ENCODE data around the gene PLEK.

DNA sequence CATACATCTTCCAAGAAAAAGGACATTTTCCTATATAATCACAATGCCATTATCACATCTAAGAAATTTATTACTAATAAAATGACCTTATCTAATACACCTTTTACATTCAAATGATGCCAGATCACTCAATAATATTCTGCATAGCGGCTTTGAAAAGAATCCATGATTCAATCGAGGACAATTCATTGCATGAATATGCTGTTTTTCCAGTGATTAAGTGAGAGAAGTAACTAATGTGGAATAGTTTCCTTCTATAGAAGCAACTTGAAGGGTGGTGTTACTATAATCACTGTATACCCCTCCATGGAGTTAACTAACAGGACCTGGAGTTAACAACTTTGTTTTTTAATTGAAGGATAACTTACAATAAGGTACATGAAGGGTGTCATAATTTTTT is 9.1 kb downstream of the PLEK start:
- no peak for TF ChIP-seq ZNF311 (CRISPR knock-in tag; IDR thresholded peaks at IDR 0.05)
- TF ChIP-seq, protein P1, sequence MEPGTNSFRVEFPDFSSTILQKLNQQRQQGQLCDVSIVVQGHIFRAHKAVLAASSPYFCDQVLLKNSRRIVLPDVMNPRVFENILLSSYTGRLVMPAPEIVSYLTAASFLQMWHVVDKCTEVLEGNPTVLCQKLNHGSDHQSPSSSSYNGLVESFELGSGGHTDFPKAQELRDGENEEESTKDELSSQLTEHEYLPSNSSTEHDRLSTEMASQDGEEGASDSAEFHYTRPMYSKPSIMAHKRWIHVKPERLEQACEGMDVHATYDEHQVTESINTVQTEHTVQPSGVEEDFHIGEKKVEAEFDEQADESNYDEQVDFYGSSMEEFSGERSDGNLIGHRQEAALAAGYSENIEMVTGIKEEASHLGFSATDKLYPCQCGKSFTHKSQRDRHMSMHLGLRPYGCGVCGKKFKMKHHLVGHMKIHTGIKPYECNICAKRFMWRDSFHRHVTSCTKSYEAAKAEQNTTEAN (CRISPR knock-in tag; IDR thresholded peaks at IDR 0.05) = no peak
- no peak for TF ChIP-seq SMARCB1 (IDR thresholded peaks at IDR 0.05; ENCODE audit: insufficient read length, low read depth)
- no peak for TF ChIP-seq CHD1 (IDR thresholded peaks at IDR 0.05; ENCODE audit: low read length)
- no peak for TF ChIP-seq JUNB (CRISPR knock-in tag; conservative IDR thresholded peaks at IDR 0.05)
- TF ChIP-seq TCF7L2 (IDR thresholded peaks at IDR 0.05; ENCODE audit: low read depth, low read length) = no peak
- no peak for TF ChIP-seq ZNF274 (IDR thresholded peaks at IDR 0.05; ENCODE audit: borderline replicate concordance, low read depth, low read length)
- no peak for TF ChIP-seq EZH2 (IDR thresholded peaks at IDR 0.05; ENCODE audit: borderline replicate concordance, low read depth, low read length)
- TF ChIP-seq, protein P2, sequence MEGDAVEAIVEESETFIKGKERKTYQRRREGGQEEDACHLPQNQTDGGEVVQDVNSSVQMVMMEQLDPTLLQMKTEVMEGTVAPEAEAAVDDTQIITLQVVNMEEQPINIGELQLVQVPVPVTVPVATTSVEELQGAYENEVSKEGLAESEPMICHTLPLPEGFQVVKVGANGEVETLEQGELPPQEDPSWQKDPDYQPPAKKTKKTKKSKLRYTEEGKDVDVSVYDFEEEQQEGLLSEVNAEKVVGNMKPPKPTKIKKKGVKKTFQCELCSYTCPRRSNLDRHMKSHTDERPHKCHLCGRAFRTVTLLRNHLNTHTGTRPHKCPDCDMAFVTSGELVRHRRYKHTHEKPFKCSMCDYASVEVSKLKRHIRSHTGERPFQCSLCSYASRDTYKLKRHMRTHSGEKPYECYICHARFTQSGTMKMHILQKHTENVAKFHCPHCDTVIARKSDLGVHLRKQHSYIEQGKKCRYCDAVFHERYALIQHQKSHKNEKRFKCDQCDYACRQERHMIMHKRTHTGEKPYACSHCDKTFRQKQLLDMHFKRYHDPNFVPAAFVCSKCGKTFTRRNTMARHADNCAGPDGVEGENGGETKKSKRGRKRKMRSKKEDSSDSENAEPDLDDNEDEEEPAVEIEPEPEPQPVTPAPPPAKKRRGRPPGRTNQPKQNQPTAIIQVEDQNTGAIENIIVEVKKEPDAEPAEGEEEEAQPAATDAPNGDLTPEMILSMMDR (IDR thresholded peaks at IDR 0.05 in 2 of 3, conservative IDR thresholded peaks at IDR 0.05 in 1 of 3; ENCODE audit: insufficient read depth in 2 of 3, low read depth in 1 of 3, low read length in 3 of 3) = no peak
- TF ChIP-seq POLR2AphosphoS2 (IDR thresholded peaks at IDR 0.05; ENCODE audit: low read length) = no peak
